Panc1 (cell line): ENCODE data around the gene SCAMP5. TPM values are rescaled to one million over a fixed set of nuclear protein-coding genes. Genes with fewer than 3 reads are reported as not detected.

Experiments
- ATAC-seq: fragments of 200-7000 bp; cut with Tn5 transposase; 2 replicates; pipeline ENCODE4 v1.9.1; 2020; ENCODE audit warnings: mild to moderate bottlenecking, moderate library complexity
- BruUV-seq: library from RNA; stranded (reverse); fragments of 400-500 nt; replicated peaks from 2 replicates; lab custom pipeline; 2021; lab: Mats Ljungman, UMichigan
- CTCF ChIA-PET: fragments of 300-600 bp; sonication (Branson Sonifier 250); formaldehyde crosslinking; loops from one replicate; lab custom pipeline; 2022; ENCODE audit warnings: antibody characterized with exemption; lab: Charles Lee
- POLR2A ChIA-PET: fragments of 300-600 bp; sonication (Branson Sonifier 250); formaldehyde crosslinking; loops from one replicate; lab custom pipeline; 2022; ENCODE audit warnings: antibody characterized with exemption; lab: Charles Lee
- DNase-seq: peaks from one replicate; pipeline ENCODE4 v3.0.0-alpha.2; 2010; ENCODE audit warnings: low read depth, low spot score
- H3K27ac ChIP-seq: 2 replicates; pipeline ENCODE4 v1.5.1; 2011; ENCODE audit warnings: mild to moderate bottlenecking, low read length, inconsistent platforms
- H3K27me3 ChIP-seq: fragments of 200-500 bp; sonication (Bioruptor generic); 2 replicates; pipeline ENCODE4 v1.6.0; 2014; ENCODE audit warnings: low read length, inconsistent platforms; ENCODE audit not compliant: control insufficient read depth, insufficient read depth
- H3K36me3 ChIP-seq: fragments of 200-500 bp; sonication (Bioruptor generic); 2 replicates; pipeline ENCODE4 v1.5.1; 2014; ENCODE audit warnings: inconsistent platforms, mild to moderate bottlenecking, low read length, moderate library complexity; ENCODE audit not compliant: control insufficient read depth, insufficient read depth
- H3K4me1 ChIP-seq: 2 replicates; pipeline ENCODE4 v1.5.1; 2011; ENCODE audit warnings: inconsistent platforms, mild to moderate bottlenecking, low read length, moderate library complexity; ENCODE audit not compliant: control insufficient read depth, insufficient read depth
- H3K4me3 ChIP-seq, 2 experiments: 2 replicates each; pipeline ENCODE4 v1.5.1; 2011 to 2012; ENCODE audit warnings: low read depth in 2 of 2, low read length in 2 of 2, mild to moderate bottlenecking in 2 of 2, inconsistent platforms in 1 of 2, moderate library complexity in 1 of 2
- H3K9me3 ChIP-seq: fragments of 200-500 bp; sonication (Bioruptor generic); 2 replicates; pipeline ENCODE4 v1.5.1; 2014; ENCODE audit warnings: low read depth, mild to moderate bottlenecking, inconsistent platforms, low read length, moderate library complexity; ENCODE audit not compliant: control insufficient read depth, insufficient read depth
- POLR2AphosphoS5 ChIP-seq: IDR thresholded peaks from 2 replicates; pipeline ENCODE4 v1.6.1; 2012; ENCODE audit warnings: mild to moderate bottlenecking, low read depth, low read length, moderate library complexity
- SIN3A ChIP-seq: IDR thresholded peaks from 2 replicates; pipeline ENCODE4 v1.6.1; 2012; ENCODE audit warnings: low read depth, mild to moderate bottlenecking, low read length, moderate library complexity, borderline replicate concordance; ENCODE audit not compliant: insufficient read depth
- TCF7L2 ChIP-seq: IDR thresholded peaks from 2 replicates; pipeline ENCODE4 v1.6.1; 2011; ENCODE audit warnings: mild to moderate bottlenecking, low read depth, low read length, inconsistent platforms
- in situ Hi-C: cut with HindIII; loops from 2 replicates; pipeline ENCODE4 v1.10.0; 2016; ENCODE audit warnings: low sequenced_read_pairs, low pct_unique_long_range_greater_than_20kb
- intact Hi-C: fragments of 100-400 bp; cut with micrococcal nuclease; formaldehyde crosslinking; loops from one replicate; pipeline ENCODE4 v1.10.0; 2022; ENCODE audit not compliant: unreplicated experiment
- total RNA-seq: library from RNA; stranded (reverse); gene quantifications from one replicate; pipeline ENCODE4 v1.2.1, GENCODE V29; 2021; ENCODE audit not compliant: unreplicated experiment
- TF ChIP-seq, protein P1 (sequence below), 2 experiments: IDR thresholded peaks; 2 replicates each; pipeline ENCODE4 v1.6.1; 2011 to 2012; ENCODE audit warnings: low read depth in 2 of 2, control low read depth in 1 of 2, low read length in 1 of 2, mild to moderate bottlenecking in 1 of 2, moderate library complexity in 1 of 2; ENCODE audit not compliant: insufficient read depth in 1 of 2
- TF ChIP-seq, protein P2 (sequence below): fragments of 450-650 bp; IDR thresholded peaks from 2 replicates; pipeline ENCODE4 v1.5.1; 2017; ENCODE audit warnings: mild to moderate bottlenecking

SCAMP5 gene
- total RNA-seq, 1 experiment from 2014 or later, result 11.2 TPM

DNA sequence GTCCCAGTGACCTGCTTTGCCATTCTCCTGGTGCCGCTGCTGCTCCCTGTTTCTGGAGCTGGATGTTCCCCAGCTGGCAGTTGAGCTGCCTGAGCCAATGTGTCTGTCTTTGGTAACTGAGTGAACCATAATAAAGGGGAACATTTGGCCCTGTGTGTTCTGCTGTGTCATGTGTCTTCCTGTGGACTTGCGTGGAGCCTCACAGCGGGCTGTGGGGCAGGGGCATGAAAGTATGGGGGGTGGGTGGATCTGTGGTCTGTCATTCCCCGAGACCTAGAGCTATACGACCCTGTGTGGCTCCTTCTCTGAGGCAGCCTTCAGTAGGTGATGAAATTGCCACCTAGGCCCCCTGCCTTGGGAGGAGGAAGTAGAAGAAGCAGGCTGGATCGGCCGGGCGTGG is 26.0 kb downstream of the SCAMP5 start:
- ATAC-seq (no peak), DNase-seq (no peak)
- Histone ChIP-seq H3K36me3 (no peaks in the 10 kb centered on the region), H3K9me3 (no peaks in the 10 kb centered on the region), H3K27ac (no peak overlapping the region), H3K27me3 (no peaks in the 10 kb centered on the region), H3K4me1 (no peaks in the 10 kb centered on the region), H3K4me3 (no peak overlapping the region)
- CTCF ChIA-PET, result interaction anchor here (0.6 kb wide), 1 partner anchor 511 kb away, joined by 3 read pairs; no protein-coding TSS in a partner anchor
- no peak for TF ChIP-seq SIN3A
- no peak for TF ChIP-seq TCF7L2
- TF ChIP-seq, protein P1, sequence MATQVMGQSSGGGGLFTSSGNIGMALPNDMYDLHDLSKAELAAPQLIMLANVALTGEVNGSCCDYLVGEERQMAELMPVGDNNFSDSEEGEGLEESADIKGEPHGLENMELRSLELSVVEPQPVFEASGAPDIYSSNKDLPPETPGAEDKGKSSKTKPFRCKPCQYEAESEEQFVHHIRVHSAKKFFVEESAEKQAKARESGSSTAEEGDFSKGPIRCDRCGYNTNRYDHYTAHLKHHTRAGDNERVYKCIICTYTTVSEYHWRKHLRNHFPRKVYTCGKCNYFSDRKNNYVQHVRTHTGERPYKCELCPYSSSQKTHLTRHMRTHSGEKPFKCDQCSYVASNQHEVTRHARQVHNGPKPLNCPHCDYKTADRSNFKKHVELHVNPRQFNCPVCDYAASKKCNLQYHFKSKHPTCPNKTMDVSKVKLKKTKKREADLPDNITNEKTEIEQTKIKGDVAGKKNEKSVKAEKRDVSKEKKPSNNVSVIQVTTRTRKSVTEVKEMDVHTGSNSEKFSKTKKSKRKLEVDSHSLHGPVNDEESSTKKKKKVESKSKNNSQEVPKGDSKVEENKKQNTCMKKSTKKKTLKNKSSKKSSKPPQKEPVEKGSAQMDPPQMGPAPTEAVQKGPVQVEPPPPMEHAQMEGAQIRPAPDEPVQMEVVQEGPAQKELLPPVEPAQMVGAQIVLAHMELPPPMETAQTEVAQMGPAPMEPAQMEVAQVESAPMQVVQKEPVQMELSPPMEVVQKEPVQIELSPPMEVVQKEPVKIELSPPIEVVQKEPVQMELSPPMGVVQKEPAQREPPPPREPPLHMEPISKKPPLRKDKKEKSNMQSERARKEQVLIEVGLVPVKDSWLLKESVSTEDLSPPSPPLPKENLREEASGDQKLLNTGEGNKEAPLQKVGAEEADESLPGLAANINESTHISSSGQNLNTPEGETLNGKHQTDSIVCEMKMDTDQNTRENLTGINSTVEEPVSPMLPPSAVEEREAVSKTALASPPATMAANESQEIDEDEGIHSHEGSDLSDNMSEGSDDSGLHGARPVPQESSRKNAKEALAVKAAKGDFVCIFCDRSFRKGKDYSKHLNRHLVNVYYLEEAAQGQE (IDR thresholded peaks at IDR 0.05; ENCODE audit: insufficient read depth in 1 of 2, low read depth in 2 of 2, low read length in 1 of 2), result no peak
- TF ChIP-seq, protein P2, sequence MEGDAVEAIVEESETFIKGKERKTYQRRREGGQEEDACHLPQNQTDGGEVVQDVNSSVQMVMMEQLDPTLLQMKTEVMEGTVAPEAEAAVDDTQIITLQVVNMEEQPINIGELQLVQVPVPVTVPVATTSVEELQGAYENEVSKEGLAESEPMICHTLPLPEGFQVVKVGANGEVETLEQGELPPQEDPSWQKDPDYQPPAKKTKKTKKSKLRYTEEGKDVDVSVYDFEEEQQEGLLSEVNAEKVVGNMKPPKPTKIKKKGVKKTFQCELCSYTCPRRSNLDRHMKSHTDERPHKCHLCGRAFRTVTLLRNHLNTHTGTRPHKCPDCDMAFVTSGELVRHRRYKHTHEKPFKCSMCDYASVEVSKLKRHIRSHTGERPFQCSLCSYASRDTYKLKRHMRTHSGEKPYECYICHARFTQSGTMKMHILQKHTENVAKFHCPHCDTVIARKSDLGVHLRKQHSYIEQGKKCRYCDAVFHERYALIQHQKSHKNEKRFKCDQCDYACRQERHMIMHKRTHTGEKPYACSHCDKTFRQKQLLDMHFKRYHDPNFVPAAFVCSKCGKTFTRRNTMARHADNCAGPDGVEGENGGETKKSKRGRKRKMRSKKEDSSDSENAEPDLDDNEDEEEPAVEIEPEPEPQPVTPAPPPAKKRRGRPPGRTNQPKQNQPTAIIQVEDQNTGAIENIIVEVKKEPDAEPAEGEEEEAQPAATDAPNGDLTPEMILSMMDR, result no peak
- no peak for TF ChIP-seq POLR2AphosphoS5
- POLR2A ChIA-PET, result no interaction called here
- in situ Hi-C loops (no loop called here), intact Hi-C loops (no loop called here)
- no TSS peak for BruUV-seq

DNA sequence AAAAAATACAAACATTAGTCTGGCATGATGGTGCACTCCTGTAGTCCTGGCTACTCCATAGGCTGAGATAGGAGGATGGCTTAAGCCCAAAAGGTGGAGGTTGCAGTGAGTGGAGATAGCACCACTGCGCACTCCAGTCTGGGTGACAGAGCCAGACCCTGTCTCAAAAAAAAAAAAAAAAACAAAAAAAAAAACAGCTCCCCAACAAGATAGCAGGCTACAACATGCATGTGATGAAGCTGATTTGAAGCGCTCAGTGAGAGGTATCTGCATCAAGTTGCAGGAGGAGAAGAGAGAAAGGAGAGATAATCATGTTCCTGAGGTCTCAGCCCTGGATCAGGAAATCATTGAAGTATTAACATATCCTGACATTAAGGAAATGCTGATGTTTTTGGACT is 27.4 kb downstream of the SCAMP5 start:
- ATAC-seq, result no peak
- DNase-seq, result no peak
- no peaks in the 10 kb centered on the region for H3K36me3 ChIP-seq
- ChIA-PET POLR2A (interaction anchor here (0.6 to 0.7 kb wide), 2 partner anchors 9 to 1189 kb away, joined by 8 to 9 read pairs; no protein-coding TSS in a partner anchor), CTCF (interaction anchor here (1.1 kb wide), 1 partner anchor 15 kb away, joined by 3 read pairs; no protein-coding TSS in a partner anchor)
- BruUV-seq, result no TSS peak
- no peaks in the 10 kb centered on the region for H3K9me3 ChIP-seq
- intact Hi-C loops (no loop called here), in situ Hi-C loops (no loop called here)
- no peaks in the 10 kb centered on the region for H3K27me3 ChIP-seq
- H3K4me3 ChIP-seq, result no peak overlapping the region
- H3K27ac ChIP-seq, result 0 out of 2 replicates have a peak overlapping the region, but pooled peaks have one; percentile 14
- H3K4me1 ChIP-seq, result no peaks in the 10 kb centered on the region
- TF ChIP-seq, protein P2, result no peak
- no peak for TF ChIP-seq SIN3A
- TF ChIP-seq, protein P1 (IDR thresholded peaks at IDR 0.05; ENCODE audit: insufficient read depth in 1 of 2, low read depth in 2 of 2, low read length in 1 of 2), result no peak
- no peak for TF ChIP-seq POLR2AphosphoS5
- no peak for TF ChIP-seq TCF7L2
